Activated B cell treated with CpG ODN at 0.5 μM for 24 hours (primary cell): Measurements from ENCODE around the gene MYO18A. TPM values are rescaled to one million over a fixed set of nuclear protein-coding genes. Genes with fewer than 3 reads are reported as not detected.

Source experiments
- ATAC-seq: fragments of 200-7000 bp; cut with Tn5 transposase; one replicate; pipeline ENCODE4 v1.10.0; 2021; ENCODE audit warnings: low read depth, mild to moderate bottlenecking, moderate library complexity
- CTCF ChIA-PET: fragments of 350-600 bp; sonication (Branson Sonifier 250); formaldehyde crosslinking; loops from one replicate; lab custom pipeline; 2021; ENCODE audit warnings: antibody characterized with exemption; lab: Charles Lee
- POLR2A ChIA-PET: fragments of 350-600 bp; sonication (Branson Sonifier 250); formaldehyde crosslinking; loops from one replicate; lab custom pipeline; 2021; ENCODE audit warnings: antibody characterized with exemption; lab: Charles Lee
- DNase-seq: peaks from one replicate; pipeline ENCODE4 v3.0.0; 2022
- H3K27ac Mint-ChIP-seq: one replicate; pipeline ENCODE4 v1.8.0; 2020; ENCODE audit warnings: mixed read lengths
- H3K27me3 Mint-ChIP-seq: one replicate; pipeline ENCODE4 v1.8.0; 2021; ENCODE audit warnings: mixed read lengths
- H3K36me3 Mint-ChIP-seq: one replicate; pipeline ENCODE4 v1.8.0; 2021; ENCODE audit warnings: low read depth, mixed read lengths
- H3K4me1 Mint-ChIP-seq: one replicate; pipeline ENCODE4 v1.8.0; 2021; ENCODE audit warnings: mixed read lengths
- H3K4me3 Mint-ChIP-seq: one replicate; pipeline ENCODE4 v1.8.0; 2020; ENCODE audit warnings: mild to moderate bottlenecking, mixed read lengths
- H3K9me3 Mint-ChIP-seq: one replicate; pipeline ENCODE4 v1.8.0; 2020; ENCODE audit warnings: mixed read lengths
- intact Hi-C: fragments of 100-400 bp; cut with micrococcal nuclease; formaldehyde crosslinking; loops from one replicate; pipeline ENCODE4 v1.15.1; 2024
- total RNA-seq: library from RNA; stranded (reverse); gene quantifications from 2 replicates; pipeline ENCODE4 v1.2.3, GENCODE V29; 2022
- TF ChIP-seq, protein P1 (sequence below): fragments of 200-600 bp; IDR thresholded peaks from one replicate; pipeline ENCODE4 v1.8.0; 2022; ENCODE audit warnings: antibody characterized with exemption, mild to moderate bottlenecking

Gene MYO18A
- total RNA-seq, 1 donor from 2014 or later, result 79.8 TPM

DNA sequence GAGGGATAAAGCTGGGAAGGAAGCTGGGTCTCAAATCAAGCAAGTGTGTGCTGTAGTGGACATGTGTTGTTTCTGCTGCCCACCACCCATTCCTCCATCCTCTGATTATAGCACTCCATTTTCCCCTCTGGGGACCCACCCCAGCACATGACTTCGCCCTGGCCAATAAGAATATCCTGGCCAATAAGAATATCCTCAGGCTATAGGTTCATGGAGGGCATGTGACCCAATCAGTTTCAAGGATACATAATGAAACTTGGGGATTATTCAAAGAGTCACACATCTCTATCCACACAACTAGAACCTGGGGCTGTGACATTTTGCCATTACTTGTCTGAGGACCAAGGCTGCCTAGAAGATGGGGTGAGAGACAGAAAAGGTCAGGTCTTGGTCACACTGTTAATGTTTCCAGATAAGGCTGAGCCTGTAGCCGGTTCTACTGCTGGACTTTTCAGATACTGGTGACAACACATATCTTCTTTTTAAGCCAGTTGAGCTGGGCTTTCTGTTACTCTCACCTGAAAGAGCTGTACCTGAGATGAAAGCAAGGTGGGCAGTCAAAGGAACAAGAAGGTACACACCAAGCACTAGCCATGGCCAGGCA is 33.7 kb downstream of the MYO18A start:
- intact Hi-C loops, result loop anchor here (5.0 to 10.0 kb wide), 4 partner anchors 221 to 468 kb away; partner anchors contain the start of genes ABHD15, TAOK1 and TP53I13
- POLR2A ChIA-PET, result interaction anchor here (0.9 to 5.0 kb wide), 5 partner anchors 32 to 148 kb away, joined by 3 to 63 read pairs (median 5); partner anchors contain the start of genes MYO18A and NUFIP2
- ATAC-seq, result no peak
- TF ChIP-seq, protein P1, sequence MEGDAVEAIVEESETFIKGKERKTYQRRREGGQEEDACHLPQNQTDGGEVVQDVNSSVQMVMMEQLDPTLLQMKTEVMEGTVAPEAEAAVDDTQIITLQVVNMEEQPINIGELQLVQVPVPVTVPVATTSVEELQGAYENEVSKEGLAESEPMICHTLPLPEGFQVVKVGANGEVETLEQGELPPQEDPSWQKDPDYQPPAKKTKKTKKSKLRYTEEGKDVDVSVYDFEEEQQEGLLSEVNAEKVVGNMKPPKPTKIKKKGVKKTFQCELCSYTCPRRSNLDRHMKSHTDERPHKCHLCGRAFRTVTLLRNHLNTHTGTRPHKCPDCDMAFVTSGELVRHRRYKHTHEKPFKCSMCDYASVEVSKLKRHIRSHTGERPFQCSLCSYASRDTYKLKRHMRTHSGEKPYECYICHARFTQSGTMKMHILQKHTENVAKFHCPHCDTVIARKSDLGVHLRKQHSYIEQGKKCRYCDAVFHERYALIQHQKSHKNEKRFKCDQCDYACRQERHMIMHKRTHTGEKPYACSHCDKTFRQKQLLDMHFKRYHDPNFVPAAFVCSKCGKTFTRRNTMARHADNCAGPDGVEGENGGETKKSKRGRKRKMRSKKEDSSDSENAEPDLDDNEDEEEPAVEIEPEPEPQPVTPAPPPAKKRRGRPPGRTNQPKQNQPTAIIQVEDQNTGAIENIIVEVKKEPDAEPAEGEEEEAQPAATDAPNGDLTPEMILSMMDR, result no peak
- no peaks in the 10 kb centered on the region for H3K9me3 Mint-ChIP-seq
- DNase-seq, result no peak
- no peak overlapping the region for H3K27ac Mint-ChIP-seq
- CTCF ChIA-PET, result interaction anchor here (1.7 to 9.1 kb wide), 9 partner anchors 10 to 181 kb away, joined by 4 to 201 read pairs (median 26); partner anchors contain the start of gene MYO18A
- no peaks in the 10 kb centered on the region for H3K36me3 Mint-ChIP-seq
- H3K27me3 Mint-ChIP-seq, result no peaks in the 10 kb centered on the region
- H3K4me3 Mint-ChIP-seq, result no peak overlapping the region
- H3K4me1 Mint-ChIP-seq, result peaks cover 58% of the 10 kb centered on the region

DNA sequence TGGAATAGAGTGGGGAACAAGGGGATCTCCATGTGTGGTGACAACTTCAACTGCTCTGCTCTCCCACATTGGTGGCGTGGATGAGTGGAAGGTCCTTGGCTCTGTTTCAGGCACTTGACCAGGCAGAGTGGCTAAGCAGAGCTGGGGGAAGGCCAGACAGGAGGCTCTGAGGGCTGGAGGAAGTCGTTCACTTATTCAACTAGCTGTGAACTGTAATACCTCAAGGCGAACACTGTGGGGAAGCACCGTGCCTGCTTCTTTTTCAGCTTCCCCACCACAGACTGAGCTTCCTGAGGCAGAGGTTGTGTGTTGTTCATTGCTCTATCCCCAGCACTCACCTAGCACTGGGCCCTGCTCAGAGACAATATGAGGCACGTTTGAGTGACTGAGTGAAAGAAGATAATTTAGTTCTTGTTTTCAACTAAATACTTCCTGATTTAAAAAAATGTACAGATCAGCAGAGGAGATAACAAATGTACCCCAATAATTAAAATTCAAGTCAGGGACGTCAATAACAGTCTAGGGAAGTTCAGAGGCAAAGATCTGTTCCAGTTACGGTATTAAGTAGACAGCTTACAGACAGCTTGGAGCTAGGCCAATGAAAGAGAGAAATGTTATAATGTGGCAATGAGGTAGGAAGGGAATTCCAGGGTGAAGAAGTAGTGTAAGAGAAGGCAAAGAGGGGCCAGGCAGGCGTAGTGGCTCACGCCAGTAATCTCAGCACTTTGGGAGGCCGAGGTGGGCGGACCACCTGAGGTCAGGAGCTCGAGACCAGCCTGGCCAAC is 34.7 kb downstream of the MYO18A start:
- no peaks in the 10 kb centered on the region for H3K27me3 Mint-ChIP-seq
- no peaks in the 10 kb centered on the region for H3K36me3 Mint-ChIP-seq
- CTCF ChIA-PET, result interaction anchor here (0.6 to 9.1 kb wide), 10 partner anchors 11 to 224 kb away, joined by 3 to 201 read pairs (median 12); partner anchors contain the start of genes MYO18A and NUFIP2
- intact Hi-C loops, result loop anchor here (1.0 to 10.0 kb wide), 6 partner anchors 21 to 469 kb away; partner anchors contain the start of genes ABHD15, TAOK1 and TP53I13
- POLR2A ChIA-PET, result interaction anchor here (0.5 to 1.6 kb wide), 11 partner anchors 17 to 196 kb away, joined by 3 to 11 read pairs (median 4); partner anchors contain the start of genes MYO18A and PHF12
- peak; percentile 36 for DNase-seq
- H3K9me3 Mint-ChIP-seq, result no peaks in the 10 kb centered on the region
- H3K27ac Mint-ChIP-seq, result peak overlapping the region; percentile 78
- peak; percentile 45 for ATAC-seq
- peaks cover 65% of the 10 kb centered on the region for H3K4me1 Mint-ChIP-seq
- peak overlapping the region; percentile 3 for H3K4me3 Mint-ChIP-seq
- TF ChIP-seq, protein P1, result no peak

DNA sequence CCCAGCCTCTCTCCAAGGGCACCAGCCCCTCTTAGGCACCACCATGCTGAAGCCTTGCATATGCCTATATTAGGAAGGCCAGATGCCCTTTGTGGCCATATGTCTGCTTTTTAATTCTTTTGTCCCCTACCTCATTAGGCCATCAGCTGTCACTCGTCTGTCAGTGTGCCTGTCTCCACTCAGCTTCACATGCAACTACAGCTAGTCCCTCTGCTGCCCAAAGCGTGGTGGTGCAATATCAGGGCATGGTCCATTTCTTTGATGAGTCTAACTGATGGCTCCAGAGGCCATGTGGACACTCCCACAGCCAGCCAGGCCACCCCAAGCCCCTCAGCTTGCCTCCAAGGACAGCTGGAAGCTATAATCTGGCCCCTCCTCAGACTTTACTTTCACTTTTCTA is 36.3 kb downstream of the MYO18A start:
- DNase-seq (no peak), ATAC-seq (no peak)
- POLR2A ChIA-PET, result interaction anchor here (0.9 kb wide), 1 partner anchor 20 kb away, joined by 3 read pairs; no protein-coding TSS in a partner anchor
- TF ChIP-seq, protein P1, result no peak
- CTCF ChIA-PET, result interaction anchor here (0.8 to 8.7 kb wide), 6 partner anchors 14 to 147 kb away, joined by 3 to 194 read pairs (median 10); no protein-coding TSS in a partner anchor
- intact Hi-C loops, result loop anchor here (10.0 kb wide), 3 partner anchors 251 to 471 kb away; partner anchors contain the start of genes ABHD15, TAOK1 and TP53I13
- H3K4me3 Mint-ChIP-seq, result no peak overlapping the region
- peaks cover 64% of the 10 kb centered on the region for H3K4me1 Mint-ChIP-seq
- no peaks in the 10 kb centered on the region for H3K27me3 Mint-ChIP-seq
- H3K27ac Mint-ChIP-seq, result no peak overlapping the region
- H3K9me3 Mint-ChIP-seq, result no peaks in the 10 kb centered on the region
- H3K36me3 Mint-ChIP-seq, result no peaks in the 10 kb centered on the region

DNA sequence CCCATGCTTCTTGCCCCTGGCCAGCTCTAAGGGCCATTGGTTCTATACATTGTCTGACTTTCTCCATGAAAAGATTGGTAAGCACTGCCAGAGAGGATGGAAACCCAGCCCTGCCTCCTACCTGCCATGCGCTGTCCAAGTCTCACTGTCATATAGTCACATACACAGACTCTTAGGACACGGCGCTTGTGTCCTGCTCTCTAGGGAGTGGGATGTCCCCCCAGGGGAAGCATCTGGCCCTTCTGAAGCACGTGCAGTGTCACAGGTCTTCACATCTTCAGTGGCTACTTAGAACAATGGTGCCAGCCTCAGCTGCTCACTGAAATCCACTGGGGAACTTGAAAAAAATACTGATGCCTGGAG is 38.7 kb downstream of the MYO18A start:
- no peak for ATAC-seq
- Mint-ChIP-seq H3K9me3 (no peaks in the 10 kb centered on the region), H3K4me3 (peak overlapping the region; percentile 88), H3K27ac (peak overlapping the region; percentile 97), H3K4me1 (peaks cover 75% of the 10 kb centered on the region), H3K36me3 (peaks cover 8% of the 10 kb centered on the region), H3K27me3 (no peaks in the 10 kb centered on the region)
- ChIA-PET POLR2A (interaction anchor here (0.6 to 1.4 kb wide), 5 partner anchors 10 to 954 kb away, joined by 3 to 7 read pairs (median 7); no protein-coding TSS in a partner anchor), CTCF (interaction anchor here (1.6 kb wide), 2 partner anchors 18 to 39 kb away, joined by 5 to 7 read pairs; partner anchors contain the start of gene MYO18A)
- TF ChIP-seq, protein P1, result no peak
- no peak for DNase-seq
- intact Hi-C loops, result loop anchor here (2.0 to 10.0 kb wide), 4 partner anchors 153 to 473 kb away; partner anchors contain the start of genes ABHD15, NUFIP2, TAOK1 and TP53I13
